A673 (cell line): ENCODE measurements around the gene STAP2. TPM values are rescaled to one million over a fixed set of nuclear protein-coding genes. Genes with fewer than 3 reads are reported as not detected.
A peak's percentile ranks its signal among the peaks of the same experiment; 100 is the strongest.

Experiments
- Bru-seq: library from RNA; stranded (reverse); fragments of 400-500 nt; gene quantifications from one replicate; lab custom pipeline; 2021; lab: Mats Ljungman, UMichigan
- BruChase-seq, 2 experiments: library from RNA; stranded (reverse); fragments of 400-500 nt; gene quantifications; one replicate each; lab custom pipeline; 2021; lab: Mats Ljungman, UMichigan
- BruUV-seq: library from RNA; stranded (reverse); fragments of 400-500 nt; replicated peaks from 2 replicates; lab custom pipeline; 2021; lab: Mats Ljungman, UMichigan
- CTCF ChIA-PET: fragments of 300-600 bp; sonication (Branson Sonifier 250); formaldehyde crosslinking; loops from one replicate; lab custom pipeline; 2022; ENCODE audit warnings: antibody characterized with exemption; lab: Charles Lee
- POLR2A ChIA-PET: fragments of 300-600 bp; sonication (Branson Sonifier 250); formaldehyde crosslinking; loops from one replicate; lab custom pipeline; 2022; ENCODE audit warnings: antibody characterized with exemption; ENCODE audit not compliant: low non-redundant PET; lab: Charles Lee
- DNase-seq: peaks from one replicate; pipeline ENCODE4 v3.0.0-alpha.2; 2015; ENCODE audit warnings: low spot score
- H3K27ac ChIP-seq: fragments of 200-600 bp; sonication (generic); 2 replicates; pipeline ENCODE4 v1.5.1; 2016; ENCODE audit warnings: mixed run types, low read depth, mild to moderate bottlenecking, mixed read lengths, antibody characterized with exemption, low read length; ENCODE audit not compliant: poor library complexity, severe bottlenecking
- H3K27me3 ChIP-seq: fragments of 200-600 bp; sonication (generic); replicated peaks from 2 replicates; pipeline ENCODE4 v1.6.1; 2017; ENCODE audit warnings: mixed run types, low read depth, mild to moderate bottlenecking, mixed read lengths, antibody characterized with exemption, low read length; ENCODE audit not compliant: insufficient read depth, poor library complexity
- H3K36me3 ChIP-seq: fragments of 200-600 bp; sonication (generic); 2 replicates; pipeline ENCODE4 v1.6.1; 2016; ENCODE audit warnings: mixed run types, mild to moderate bottlenecking, mixed read lengths, antibody characterized with exemption, low read length; ENCODE audit not compliant: insufficient read depth, poor library complexity, severe bottlenecking
- H3K4me1 ChIP-seq: fragments of 200-600 bp; sonication (generic); 2 replicates; pipeline ENCODE4 v1.6.1; 2017; ENCODE audit warnings: mixed run types, mild to moderate bottlenecking, mixed read lengths, antibody characterized with exemption, low read length; ENCODE audit not compliant: insufficient read depth, poor library complexity, severe bottlenecking
- H3K4me3 ChIP-seq: fragments of 200-600 bp; sonication (generic); 2 replicates; pipeline ENCODE4 v1.5.1; 2016; ENCODE audit warnings: low read depth, mixed run types, mild to moderate bottlenecking, mixed read lengths, low read length; ENCODE audit not compliant: poor library complexity, severe bottlenecking
- H3K9me3 ChIP-seq: fragments of 200-600 bp; sonication (generic); 2 replicates; pipeline ENCODE4 v1.6.1; 2016; ENCODE audit warnings: mixed run types, low read depth, mild to moderate bottlenecking, mixed read lengths, antibody characterized with exemption, low read length; ENCODE audit not compliant: poor library complexity, severe bottlenecking
- CTCF ChIP-seq: fragments of 300-800, 200-600 bp; sonication (generic); conservative IDR thresholded peaks from 2 replicates; pipeline ENCODE4 v1.5.1; 2017; ENCODE audit warnings: low read depth, mild to moderate bottlenecking, antibody characterized with exemption, low read length, moderate library complexity, mixed read lengths
- EZH2 ChIP-seq: fragments of 200-600 bp; sonication (generic); IDR thresholded peaks from 2 replicates; pipeline ENCODE4 v1.6.1; 2017; ENCODE audit warnings: borderline replicate concordance, low read depth, mild to moderate bottlenecking, mixed read lengths, antibody characterized with exemption, low read length; ENCODE audit not compliant: poor library complexity, severe bottlenecking
- intact Hi-C: fragments of 100-400 bp; cut with micrococcal nuclease; formaldehyde crosslinking; loops from one replicate; pipeline ENCODE4 v1.10.0; 2022; ENCODE audit not compliant: unreplicated experiment
- long read RNA-seq: library from polyadenylated mRNA; stranded (forward); transcript quantifications from one replicate; pipeline ENCODE4 v2.0.0, GENCODE V29; 2022
- total RNA-seq: library from RNA; stranded (reverse); gene quantifications from 2 replicates; pipeline ENCODE4 v1.2.3, GENCODE V29; 2021

The STAP2 gene
- total RNA-seq: 2.0 and 3.0 TPM in 2 replicates
- percentile 16 among the genes with signal in this experiment for Bru-seq, nascent RNA
- percentile 12 among the genes with signal in this experiment for BruChase-seq, experiment 1, labeled RNA remaining after a 2-hour chase
- BruChase-seq, experiment 2, labeled RNA remaining after a 6-hour chase: percentile 25 among the genes with signal in this experiment
- long read RNA-seq, partial matches to known transcripts: 0 of 5 reads
- long read RNA-seq, other reads (novel, unspliced or antisense): 4 of 5 reads

- no peaks in the 10 kb centered on the region for H3K36me3 ChIP-seq
- intact Hi-C loops: no loop called here
- peaks cover 8% of the 10 kb centered on the region for H3K4me1 ChIP-seq
- H3K9me3 ChIP-seq: no peaks in the 10 kb centered on the region
- POLR2A ChIA-PET: no interaction called here
- no peak for TF ChIP-seq EZH2
- no peak for TF ChIP-seq CTCF
- no peak within 1 kb of the TSS for H3K4me3 ChIP-seq
- no peaks in the 10 kb centered on the region for H3K27me3 ChIP-seq
- DNase-seq: no peak
- no TSS peak for BruUV-seq
- CTCF ChIA-PET: no interaction called here
- peak within 1 kb of the TSS; percentile 37 for H3K27ac ChIP-seq
These were observed at the start of gene STAP2 for GRCh38 chr19:4338441-4339355. TSS of gene STAP2 (minus strand) at chr19:4338827. CDS start at chr19:4338753, 74 bp downstream.

- TF ChIP-seq CTCF (no peak), EZH2 (no peak)
- intact Hi-C loops: no loop called here
- H3K4me1 ChIP-seq: peaks cover 15% of the 10 kb centered on the region
- no peaks in the 10 kb centered on the region for H3K36me3 ChIP-seq
- no TSS peak for BruUV-seq
- no peaks in the 10 kb centered on the region for H3K9me3 ChIP-seq
- CTCF ChIA-PET: no interaction called here
- no peaks in the 10 kb centered on the region for H3K27me3 ChIP-seq
- no peak overlapping the region for H3K4me3 ChIP-seq
- DNase-seq: no peak
- H3K27ac ChIP-seq: peak overlapping the region; percentile 58
- POLR2A ChIA-PET: no interaction called here
These were observed 47.6 kb upstream of the STAP2 start for GRCh38 chr19:4386041-4386782.

- Histone ChIP-seq H3K4me1 (peaks cover 10% of the 10 kb centered on the region), H3K27ac (peak overlapping the region; percentile 58), H3K36me3 (no peaks in the 10 kb centered on the region), H3K27me3 (no peaks in the 10 kb centered on the region), H3K9me3 (no peaks in the 10 kb centered on the region), H3K4me3 (no peak overlapping the region)
- intact Hi-C loops: no loop called here
- BruUV-seq: no TSS peak
- ChIA-PET CTCF (no interaction called here), POLR2A (no interaction called here)
- TF ChIP-seq CTCF: no peak
- TF ChIP-seq EZH2: no peak
- no peak for DNase-seq
These were observed 46.8 kb upstream of the STAP2 start for GRCh38 chr19:4385291-4386040.
